GM10248 (cell line): ENCODE measurements around the gene TRAPPC8.
"Not testable (repeated sequence)": the region's sequence is repeated elsewhere in the genome, so short reads cannot be mapped to it uniquely, and the experiment has no call there.

Experiments
- CTCF ChIA-PET: fragments of 300-600 bp; sonication (Branson Sonifier 250); formaldehyde crosslinking; extraction: SDS; loops from one replicate; lab custom pipeline; 2021; ENCODE audit warnings: antibody characterized with exemption; lab: Yijun Ruan, JAX
- POLR2A ChIA-PET: fragments of 350-650 bp; sonication (Branson Sonifier 250); formaldehyde crosslinking; extraction: SDS; loops from one replicate; lab custom pipeline; 2020; ENCODE audit warnings: antibody characterized with exemption; lab: Yijun Ruan, JAX
- DNase-seq: peaks from one replicate; pipeline ENCODE4 v3.0.0; 2012; ENCODE audit errors: extremely low spot score
- TF ChIP-seq, protein P1 (sequence below): IDR thresholded peaks from 2 replicates; pipeline ENCODE4 v1.5.1; 2012; ENCODE audit warnings: mild to moderate bottlenecking, low read depth; ENCODE audit errors: extremely low read depth, missing control alignments, control extremely low read depth

TRAPPC8 gene

GRCh38 chr18:31931163-31931885, 11.6 kb downstream of the TRAPPC8 start:
- DNase-seq: no peak
- TF ChIP-seq, protein P1, sequence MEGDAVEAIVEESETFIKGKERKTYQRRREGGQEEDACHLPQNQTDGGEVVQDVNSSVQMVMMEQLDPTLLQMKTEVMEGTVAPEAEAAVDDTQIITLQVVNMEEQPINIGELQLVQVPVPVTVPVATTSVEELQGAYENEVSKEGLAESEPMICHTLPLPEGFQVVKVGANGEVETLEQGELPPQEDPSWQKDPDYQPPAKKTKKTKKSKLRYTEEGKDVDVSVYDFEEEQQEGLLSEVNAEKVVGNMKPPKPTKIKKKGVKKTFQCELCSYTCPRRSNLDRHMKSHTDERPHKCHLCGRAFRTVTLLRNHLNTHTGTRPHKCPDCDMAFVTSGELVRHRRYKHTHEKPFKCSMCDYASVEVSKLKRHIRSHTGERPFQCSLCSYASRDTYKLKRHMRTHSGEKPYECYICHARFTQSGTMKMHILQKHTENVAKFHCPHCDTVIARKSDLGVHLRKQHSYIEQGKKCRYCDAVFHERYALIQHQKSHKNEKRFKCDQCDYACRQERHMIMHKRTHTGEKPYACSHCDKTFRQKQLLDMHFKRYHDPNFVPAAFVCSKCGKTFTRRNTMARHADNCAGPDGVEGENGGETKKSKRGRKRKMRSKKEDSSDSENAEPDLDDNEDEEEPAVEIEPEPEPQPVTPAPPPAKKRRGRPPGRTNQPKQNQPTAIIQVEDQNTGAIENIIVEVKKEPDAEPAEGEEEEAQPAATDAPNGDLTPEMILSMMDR: no peak
- CTCF ChIA-PET: no interaction called here
- POLR2A ChIA-PET: no interaction called here

GRCh38 chr18:31929273-31929672, 13.7 kb downstream of the TRAPPC8 start:
- CTCF ChIA-PET: no interaction called here
- POLR2A ChIA-PET: no interaction called here
- TF ChIP-seq, protein P1: no peak
- DNase-seq: no peak

DNA sequence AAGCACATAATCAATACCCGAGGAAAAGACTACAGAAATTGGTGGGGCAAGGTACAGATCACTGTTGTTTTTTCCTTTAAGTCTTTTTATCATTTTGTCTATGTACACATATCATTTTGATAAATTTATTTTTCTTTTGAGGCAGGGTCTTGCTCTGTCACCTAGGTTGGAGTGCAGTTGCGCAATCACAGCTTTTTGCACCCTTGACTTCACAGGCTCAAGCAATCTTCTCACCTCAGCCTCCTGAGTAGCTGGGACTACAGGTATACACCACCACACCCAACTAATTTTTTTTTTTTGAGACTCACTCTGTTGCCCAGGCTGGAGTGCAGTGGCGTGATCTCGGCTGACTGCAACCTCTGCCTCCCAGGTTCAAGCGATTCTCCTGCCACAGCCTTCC, 15.9 kb downstream of the TRAPPC8 start:
- POLR2A ChIA-PET: interaction anchor here (0.7 kb wide), 1 partner anchor 31 kb away, joined by 3 read pairs; no protein-coding TSS in a partner anchor
- CTCF ChIA-PET, DNase-seq: not testable (repeated sequence)

- CTCF ChIA-PET: no interaction called here
- no peak for DNase-seq
- TF ChIP-seq, protein P1: no peak
- POLR2A ChIA-PET: no interaction called here
Measured at GRCh38 chr18:31920277-31920676, 22.7 kb downstream of the TRAPPC8 start.

GRCh38 chr18:31919366-31919765, 23.6 kb downstream of the TRAPPC8 start:
- CTCF ChIA-PET, DNase-seq, POLR2A ChIA-PET: not testable (repeated sequence)

- TF ChIP-seq, protein P1: no peak
- no peak for DNase-seq
- ChIA-PET CTCF (no interaction called here), POLR2A (no interaction called here)
Measured at GRCh38 chr18:31918733-31919132, 24.2 kb downstream of the TRAPPC8 start.

GRCh38 chr18:31901063-31901462, 41.9 kb downstream of the TRAPPC8 start:
- POLR2A ChIA-PET: no interaction called here
- CTCF ChIA-PET: no interaction called here
- TF ChIP-seq, protein P1: no peak
- DNase-seq: no peak

GRCh38 chr18:31899771-31900170, 43.2 kb downstream of the TRAPPC8 start:
- DNase-seq, POLR2A ChIA-PET, CTCF ChIA-PET: not testable (repeated sequence)
